GM12865 (cell line): ENCODE results near the gene C1orf21.

Source experiments
- DNase-seq: peaks from one replicate; pipeline ENCODE4 v3.0.0; 2010; ENCODE audit warnings: low read depth
- H3K4me3 ChIP-seq: 2 replicates; pipeline ENCODE4 v1.5.1; 2011; ENCODE audit warnings: mild to moderate bottlenecking, low read depth, low read length, control low read depth
- CTCF ChIP-seq: IDR thresholded peaks from 2 replicates; pipeline ENCODE4 v1.5.1; 2011; ENCODE audit warnings: low read length, control low read depth, low read depth, inconsistent platforms; ENCODE audit not compliant: insufficient read depth; ENCODE audit errors: missing control alignments

C1orf21 gene

DNA sequence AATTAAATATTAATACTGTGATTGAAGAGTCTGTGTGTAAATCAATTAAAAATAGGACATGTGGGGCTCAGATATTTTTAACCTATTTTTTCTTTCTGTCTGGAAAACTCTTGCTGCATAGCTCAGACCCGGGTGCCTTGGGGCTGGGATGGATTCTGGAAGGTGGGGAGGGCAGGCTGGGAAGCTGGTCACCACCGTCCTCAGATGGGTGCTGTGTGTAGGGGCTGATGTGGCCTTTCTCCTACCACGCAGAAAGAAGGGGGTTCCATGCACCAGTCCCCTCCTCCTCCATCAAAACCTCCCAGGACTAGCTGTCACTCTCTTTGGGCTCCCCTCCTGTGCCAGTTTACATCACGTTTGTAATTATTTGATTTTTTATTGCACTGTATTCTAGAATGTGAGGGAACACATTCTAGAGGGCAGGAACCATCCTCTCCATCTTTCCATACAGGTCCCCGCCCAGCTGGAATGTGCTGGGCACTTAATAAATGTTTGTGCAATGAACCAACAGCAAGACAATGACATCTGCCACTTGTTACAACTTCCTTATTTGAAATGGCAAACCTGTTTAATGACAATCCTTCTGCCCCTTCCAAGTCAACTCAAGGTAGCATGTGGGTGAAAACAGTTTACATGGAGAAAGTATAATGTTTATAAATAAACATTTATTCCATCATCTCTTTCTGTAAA is 263.5 kb downstream of the C1orf21 start:
- DNase-seq, result no peak
- H3K4me3 ChIP-seq, result no peak overlapping the region
- TF ChIP-seq CTCF, result no peak

DNA sequence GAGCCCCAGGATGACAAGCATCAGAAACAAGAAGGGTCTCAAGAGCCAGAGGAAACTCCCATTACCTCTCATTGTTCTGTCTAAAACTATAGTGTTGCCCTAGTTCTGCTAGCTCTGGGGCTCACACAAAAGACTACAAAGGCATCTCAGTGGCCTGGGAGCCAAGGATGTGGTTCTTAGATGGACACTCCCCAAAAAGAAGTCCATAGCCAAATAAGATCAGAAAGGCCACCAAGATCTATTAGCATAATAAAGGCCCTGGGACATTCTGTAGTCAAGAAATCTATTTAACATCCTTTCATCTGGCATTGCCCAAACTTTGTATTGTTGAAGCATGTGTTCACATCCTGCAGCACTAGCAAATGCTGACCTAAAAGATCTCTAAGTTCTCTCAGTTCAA is 268.4 kb downstream of the C1orf21 start:
- TF ChIP-seq CTCF, result no peak
- H3K4me3 ChIP-seq, result no peak overlapping the region
- DNase-seq, result no peak

DNA sequence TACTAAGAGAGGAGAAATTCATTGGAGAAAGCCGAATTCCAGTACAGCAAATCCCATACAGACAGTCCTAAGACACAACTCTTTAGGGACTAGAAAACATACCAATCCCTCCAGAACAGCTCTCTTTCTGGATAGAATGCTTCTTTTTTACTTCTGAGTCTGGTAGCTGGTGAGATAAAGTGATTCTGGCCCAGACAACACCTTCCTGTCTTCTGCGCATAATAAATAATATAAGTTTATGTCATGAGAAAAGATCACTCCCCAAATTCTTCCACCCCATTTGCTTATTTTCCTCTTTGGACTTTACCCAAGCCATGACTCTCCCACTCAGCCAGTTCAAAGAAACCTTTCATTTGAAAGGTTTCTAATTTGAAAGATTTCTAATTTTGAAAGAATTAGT is 269.4 kb downstream of the C1orf21 start:
- no peak for TF ChIP-seq CTCF
- H3K4me3 ChIP-seq, result no peak overlapping the region
- DNase-seq, result no peak

- no peak for TF ChIP-seq CTCF
- H3K4me3 ChIP-seq, result no peak overlapping the region
- DNase-seq, result no peak
These were observed 271.2 kb downstream of the C1orf21 start for GRCh38 chr1:184658055-184658454.

GRCh38 chr1:184660462-184661191 is 273.8 kb downstream of the C1orf21 start:
- H3K4me3 ChIP-seq, result no peak overlapping the region
- no peak for TF ChIP-seq CTCF
- DNase-seq, result no peak

DNA sequence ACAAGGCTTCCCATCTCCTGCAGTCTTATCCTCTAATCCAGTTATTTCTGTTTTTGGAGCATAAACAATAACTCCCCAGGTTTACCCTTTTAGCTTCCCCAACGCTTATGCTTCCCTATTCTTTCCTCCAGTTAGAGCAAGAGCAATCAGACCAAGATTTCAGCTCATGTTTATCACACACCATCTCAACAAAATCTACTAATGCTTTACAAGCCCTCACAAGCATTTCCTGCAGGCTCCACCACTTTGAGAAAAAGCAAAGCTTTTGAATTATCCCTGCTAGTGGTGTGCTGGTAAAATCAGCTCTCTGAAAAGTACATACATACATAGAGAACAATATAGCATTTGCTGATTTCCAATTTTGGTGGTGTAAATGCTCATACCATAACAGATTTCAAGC is 275.0 kb downstream of the C1orf21 start:
- H3K4me3 ChIP-seq, result no peak overlapping the region
- TF ChIP-seq CTCF, result no peak
- DNase-seq, result no peak
